Inflammatory macrophage (primary cell): ENCODE results near the gene STRA6.

Experiments
- DNase-seq, 2 donors: peaks; one replicate each; pipeline ENCODE4 v3.0.0-alpha.2; 2020 to 2022

STRA6 gene

DNA sequence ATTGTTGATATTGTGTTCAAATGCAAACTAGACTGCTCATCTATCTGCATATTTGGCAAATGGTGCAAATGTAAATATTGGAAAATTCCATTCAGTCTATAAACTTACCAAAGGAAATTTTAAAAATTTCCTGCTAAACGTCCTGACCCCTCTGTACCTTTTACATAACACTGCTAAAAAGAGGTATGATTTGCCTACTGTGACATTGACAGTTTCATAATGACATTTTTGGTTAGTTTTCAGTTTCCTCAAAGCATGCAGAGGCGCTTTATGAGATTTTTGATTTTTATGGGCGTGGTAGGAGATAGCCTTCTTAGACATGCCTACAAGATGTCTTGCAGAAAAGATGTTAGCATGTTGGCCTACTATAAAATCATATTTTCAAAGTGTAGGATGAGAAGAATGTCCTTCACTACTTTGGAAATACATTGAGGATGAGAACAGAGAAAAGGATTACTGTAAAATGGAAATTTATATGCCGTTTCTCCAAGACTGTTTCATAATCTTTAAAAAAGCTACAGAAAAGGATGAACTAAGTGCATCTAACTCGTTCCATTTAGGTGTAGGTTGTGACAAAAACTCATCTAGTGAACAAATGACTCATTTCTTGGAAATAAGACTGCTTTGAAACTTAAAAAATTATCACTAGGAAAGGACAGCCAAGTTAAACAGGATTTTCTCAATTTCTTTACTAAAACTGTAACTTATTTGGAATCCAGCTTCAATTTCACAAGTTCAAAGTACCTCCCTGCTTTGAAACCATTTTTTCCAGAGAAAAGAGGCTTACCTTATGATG, 43.5 kb downstream of the STRA6 start:
- no peak for DNase-seq

DNA sequence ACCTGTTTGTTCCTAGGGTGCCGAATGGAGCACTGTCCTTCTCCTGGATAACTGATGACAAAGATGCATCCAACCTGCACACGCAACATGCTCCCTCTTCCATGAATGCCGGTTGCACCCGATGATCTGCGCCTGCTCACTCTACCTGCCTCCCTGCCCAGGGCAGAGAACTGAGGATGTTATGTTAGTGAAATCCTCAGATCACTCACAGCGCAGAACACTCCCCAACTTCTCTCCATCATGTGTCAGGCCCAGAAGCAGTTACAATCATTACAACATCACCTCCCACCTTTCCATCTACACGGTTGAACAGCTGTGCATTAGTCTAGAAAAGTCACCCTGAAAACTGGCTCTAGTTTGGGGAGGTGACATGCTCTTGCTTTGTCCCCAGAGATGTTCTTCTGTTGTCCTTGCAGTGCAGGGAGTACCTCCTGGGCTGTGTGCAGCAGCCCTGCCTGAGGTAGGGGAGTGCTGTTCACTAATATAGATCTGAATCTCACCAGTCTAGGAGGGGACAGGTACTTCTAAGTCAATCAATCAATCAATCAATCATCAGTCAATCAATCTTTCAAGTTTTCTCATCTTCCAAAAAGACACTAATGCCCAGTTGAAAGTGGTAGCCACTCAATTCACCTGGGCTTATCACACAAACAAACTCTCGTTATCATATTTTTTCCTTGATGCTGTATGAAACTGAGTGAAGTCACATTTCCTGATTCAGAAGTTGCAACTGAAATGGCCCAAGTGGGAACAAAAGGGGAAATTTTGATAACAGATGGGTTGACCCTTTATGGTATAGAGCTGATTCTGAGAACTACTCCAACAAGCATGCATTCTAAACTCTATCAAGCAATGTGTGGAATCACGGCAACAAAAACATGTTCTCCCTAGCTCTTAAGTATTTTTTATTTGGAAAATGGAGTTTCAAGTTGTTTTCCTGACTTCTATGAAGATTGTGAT, 44.4 kb downstream of the STRA6 start:
- DNase-seq, result no peak

DNA sequence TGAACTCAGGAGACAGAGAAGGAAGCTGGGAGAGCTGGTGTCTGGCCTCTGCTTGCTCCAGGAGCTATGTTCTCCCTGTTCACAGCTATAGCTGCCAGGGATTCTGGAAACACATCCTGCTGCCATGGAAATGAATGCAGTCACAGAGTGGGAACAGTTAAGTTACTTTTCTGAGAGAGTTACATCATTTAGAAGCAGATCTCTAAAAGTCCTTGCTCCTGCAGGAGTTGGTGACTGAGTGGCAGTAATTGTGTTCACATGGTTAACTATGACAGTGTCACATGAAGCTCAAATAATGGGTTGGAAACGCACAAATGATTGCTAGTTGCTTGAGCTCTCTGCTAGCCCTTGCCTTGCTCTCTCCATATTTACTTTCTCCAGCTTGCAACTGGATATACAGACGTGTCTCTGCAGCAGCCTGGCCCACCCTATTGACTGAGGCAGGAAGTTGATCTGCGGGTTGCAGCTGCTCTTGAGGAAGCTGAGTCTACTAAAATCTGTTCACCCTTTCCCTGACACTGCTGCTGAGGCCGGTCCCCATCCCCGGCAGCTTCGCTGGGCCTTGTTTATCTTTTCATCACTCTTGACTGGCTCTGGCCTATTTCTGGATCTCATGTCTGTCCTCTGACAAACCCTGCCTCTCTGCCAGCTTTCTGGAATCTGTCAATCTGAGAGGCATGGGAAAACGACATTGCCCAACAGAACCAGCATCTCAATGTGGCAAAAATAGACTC, 45.7 kb downstream of the STRA6 start:
- DNase-seq, result no peak

DNA sequence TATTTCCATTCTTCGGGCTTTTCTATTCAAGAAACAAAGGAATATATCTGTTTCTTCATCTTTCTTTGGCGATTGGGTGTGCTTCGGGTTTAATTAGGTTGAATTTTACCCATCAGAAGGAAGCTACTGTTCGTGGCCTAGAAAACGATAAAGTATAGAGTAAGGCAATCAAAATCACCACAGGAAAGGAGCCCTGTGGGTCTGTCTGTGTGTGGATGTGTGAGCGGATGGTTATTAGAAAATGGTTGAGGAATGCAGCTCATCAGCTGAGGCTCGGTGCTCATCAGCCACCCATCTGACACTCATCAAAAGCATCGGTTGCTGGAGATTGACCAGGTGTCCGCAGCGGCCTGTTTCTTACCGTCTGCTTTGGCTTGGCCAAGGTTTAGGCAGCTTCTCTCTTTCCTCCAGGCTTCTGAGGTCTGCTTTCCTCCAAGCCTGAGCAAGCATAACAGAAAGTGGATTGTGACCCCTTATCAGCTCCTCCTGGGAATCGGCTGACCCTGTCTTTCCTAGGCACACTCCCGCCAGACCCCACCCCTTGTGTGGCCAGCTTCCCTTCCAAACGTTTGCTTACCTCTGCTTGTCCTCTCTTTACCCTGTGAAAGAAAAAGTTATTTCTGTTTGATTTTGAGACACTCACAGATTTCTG, 46.7 kb downstream of the STRA6 start:
- no peak for DNase-seq

DNA sequence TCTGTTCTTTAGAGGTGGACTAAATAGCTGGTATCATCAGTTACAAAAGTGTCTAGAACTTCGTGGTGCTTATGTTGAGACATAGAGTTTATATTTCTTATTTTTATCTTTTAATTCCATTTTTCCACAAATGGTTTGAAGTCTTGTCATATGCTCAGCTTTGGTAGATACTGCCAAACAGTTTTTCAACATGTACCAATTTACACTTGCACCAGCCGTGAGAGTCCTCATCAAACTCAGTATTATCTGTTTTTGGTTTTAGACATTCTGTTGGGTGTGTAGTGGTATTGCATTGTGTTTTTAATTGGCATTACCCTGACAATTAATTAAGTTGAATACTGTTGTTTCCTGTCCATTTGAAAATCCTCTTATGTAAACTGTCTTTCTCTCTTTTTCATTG, 55.5 kb downstream of the STRA6 start:
- DNase-seq, result no peak

DNA sequence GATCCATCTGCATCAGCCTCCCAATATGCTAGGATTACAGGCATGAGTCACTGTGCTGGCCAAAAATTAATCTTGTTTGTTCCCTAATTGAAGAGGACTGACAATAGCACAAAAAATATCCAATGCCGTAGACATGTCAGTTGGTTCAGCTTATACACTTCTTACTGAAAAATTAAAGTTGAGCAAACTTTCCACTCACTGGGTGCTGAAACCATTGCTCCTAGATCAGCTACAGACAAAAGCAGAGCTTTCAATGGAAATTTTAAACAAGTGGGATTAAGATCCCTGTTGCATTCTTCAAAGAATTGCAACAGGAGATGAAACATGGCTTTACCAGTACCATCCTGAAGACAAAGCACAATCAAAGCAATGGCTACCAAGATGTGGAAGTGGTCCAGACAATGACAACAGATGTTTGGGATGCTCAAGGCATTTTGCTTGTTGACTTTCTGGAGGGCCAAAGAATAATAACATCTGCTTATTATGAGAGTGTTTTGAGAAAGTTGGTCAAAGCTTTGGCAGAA, 56.2 kb downstream of the STRA6 start:
- no peak for DNase-seq

DNA sequence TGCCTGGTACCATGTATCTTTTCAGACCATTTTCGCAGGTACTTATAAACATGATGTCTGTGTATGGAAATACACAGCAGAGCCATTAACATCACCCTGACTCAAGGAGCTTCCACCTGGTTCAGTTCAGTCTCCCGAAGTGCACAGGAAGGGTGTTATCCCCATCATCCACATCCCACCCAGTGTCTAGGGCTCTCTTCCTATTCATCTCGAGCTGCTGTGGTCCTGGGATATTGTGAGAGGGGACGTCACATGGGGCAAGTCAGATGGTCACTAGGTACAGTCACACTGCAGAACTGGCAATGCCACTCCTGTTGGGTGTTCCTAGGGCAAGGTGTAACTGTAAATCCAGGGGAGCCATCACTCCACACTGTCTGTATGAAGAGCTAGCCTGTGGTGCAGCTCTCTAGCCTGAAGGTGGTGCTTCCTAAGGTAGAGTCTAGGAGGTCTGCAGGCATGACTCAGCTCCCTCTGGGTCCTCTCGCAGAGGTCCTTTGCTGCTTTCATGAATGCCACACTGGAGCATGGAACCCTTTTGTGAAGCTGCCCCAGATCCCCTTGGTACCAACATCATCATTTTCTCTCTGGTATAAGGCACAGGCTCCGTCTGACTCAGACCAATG, 58.3 kb downstream of the STRA6 start:
- no peak for DNase-seq

DNA sequence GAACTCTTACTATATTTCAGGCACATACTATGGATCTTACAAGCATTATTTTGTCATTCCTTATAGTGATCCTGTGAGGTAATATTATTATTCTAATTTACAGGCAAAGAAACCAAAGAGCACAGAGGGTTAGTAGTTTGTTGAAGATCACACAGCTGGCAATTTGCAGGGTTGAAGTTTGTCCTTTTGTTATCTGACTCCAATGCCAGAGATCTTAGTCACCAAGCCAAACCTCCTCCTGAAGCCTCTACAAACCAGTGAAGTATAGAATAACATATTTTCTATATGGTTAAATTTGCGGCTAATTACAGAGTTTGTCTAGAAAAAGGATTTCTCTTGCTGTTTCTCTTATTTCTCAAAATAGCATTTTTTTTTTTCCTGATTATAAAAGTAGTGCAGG, 61.0 kb downstream of the STRA6 start:
- DNase-seq, result no peak

DNA sequence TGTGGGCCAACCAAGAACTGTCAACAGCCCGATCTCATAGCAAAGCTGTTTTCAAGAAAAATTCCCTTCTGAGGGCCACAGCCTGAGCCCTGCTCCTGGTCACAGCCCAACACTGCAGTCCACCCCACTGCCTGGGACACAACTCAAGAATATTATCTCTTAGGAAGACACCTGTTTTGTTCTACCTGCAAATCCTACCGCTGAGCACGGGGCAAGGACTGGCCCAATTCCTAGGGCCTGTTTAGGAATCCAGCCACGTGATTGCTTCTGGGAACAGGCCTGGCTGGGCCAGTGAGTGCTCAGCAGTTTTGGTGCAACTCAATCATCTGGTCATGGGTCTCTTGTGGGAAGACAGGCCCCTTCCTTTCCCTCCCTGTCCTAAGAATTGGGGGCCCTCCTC, 63.9 kb downstream of the STRA6 start:
- no peak for DNase-seq

DNA sequence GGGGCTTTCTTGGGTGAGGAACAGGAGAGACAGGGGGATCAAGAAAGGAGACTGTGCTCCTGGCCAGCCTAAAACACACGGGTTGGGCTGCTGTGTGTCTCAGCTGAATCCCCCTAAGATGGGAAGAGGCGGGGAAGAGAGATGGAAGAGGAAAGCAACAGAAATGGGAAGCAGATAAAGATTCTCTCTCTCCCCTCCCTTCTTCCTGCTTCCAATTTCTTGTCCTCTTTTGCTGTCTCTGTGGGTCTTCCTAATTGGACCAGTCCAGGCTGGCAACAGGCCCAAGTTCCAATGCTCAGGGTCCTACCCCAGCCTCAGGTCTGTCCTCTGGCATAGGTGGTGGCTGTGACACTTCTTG, 65.1 kb downstream of the STRA6 start:
- DNase-seq, result no peak

DNA sequence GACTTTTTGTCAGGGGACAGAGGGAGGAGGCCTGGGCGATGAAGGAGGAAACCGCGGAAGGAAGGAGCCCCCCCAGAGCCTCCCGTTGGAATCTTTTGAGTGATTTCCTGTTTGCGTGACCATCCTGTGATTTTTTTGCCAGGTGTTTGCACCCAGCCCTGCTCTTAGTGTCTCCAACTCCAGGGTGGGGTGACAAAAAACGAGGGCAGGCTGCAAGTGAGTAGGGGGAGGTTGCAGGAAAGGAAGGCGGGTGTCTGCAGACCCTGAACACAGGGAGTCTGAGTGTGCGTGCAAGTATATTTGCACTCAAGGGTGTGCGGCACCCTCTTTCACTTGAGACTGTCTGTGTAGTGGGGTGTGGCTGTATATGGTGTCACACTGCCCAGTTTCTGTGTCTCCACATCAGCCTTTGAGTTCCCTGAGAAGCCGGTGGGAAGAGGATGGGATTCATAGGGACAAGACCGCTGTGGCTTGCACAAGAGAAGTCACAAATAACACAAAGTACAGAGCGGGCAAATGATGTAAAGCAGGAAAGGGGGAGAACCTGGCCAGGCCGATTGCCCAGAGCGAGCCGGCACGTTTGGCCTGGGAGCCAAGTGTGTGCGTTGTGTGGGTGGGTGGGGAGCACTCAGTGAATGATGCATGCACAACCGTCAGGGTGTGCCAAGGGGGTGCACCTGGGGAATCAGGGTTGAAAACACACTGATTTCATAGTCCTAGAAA, 65.6 kb downstream of the STRA6 start:
- no peak for DNase-seq

DNA sequence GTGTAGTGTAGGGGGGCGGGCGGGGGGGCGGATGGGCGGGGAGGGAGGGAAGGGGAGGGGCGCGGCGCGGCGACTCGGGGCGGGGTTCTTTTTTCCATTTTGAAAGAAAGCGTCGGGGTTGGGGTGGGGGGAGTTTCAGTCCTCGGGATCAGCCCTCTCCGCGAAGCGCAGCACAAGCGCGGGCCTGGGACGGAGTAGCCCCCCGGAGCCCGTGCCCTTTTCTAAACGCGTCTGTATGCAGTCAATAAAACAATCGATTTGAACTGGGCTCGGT, 66.1 kb downstream of the STRA6 start:
- DNase-seq, result no peak

DNA sequence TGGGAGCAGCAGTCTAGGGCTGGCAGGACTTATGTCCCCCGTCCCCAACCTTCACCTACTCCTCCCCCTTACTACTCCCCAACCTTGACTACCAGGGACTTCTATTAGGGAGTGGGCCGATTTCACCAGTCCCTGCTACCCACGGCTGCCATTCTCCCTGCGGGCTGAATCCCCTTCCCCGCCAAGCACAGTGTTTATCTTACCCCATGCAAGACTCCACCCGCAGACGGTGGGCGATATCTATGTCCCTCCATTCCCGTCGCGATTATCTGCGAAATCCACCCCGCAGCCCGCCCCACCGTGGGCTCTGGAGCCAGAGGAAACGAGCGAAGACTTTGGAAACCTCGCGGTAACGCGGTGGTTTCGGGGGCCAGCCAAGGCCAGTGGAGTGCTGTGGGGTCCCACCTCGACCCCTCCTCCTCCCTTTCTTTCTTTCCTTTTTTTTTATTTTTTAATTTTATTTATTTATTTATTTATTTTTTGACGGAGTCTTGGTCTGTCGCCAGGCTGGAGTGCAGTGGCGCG, 67.5 kb downstream of the STRA6 start:
- DNase-seq, result no peak

DNA sequence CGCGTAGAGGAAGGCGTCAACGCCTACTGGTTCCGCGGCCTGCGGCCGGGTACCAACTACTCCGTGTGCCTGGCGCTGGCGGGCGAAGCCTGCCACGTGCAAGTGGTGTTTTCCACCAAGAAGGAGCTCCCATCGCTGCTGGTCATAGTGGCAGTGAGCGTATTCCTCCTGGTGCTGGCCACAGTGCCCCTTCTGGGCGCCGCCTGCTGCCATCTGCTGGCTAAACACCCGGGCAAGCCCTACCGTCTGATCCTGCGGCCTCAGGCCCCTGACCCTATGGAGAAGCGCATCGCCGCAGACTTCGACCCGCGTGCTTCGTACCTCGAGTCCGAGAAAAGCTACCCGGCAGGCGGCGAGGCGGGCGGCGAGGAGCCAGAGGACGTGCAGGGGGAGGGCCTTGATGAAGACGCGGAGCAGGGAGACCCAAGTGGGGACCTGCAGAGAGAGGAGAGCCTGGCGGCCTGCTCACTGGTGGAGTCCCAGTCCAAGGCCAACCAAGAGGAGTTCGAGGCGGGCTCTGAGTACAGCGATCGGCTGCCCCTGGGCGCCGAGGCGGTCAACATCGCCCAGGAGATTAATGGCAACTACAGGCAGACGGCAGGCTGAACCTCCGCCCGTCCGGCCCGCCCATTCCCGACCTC, 68.1 kb downstream of the STRA6 start:
- DNase-seq, result peak; percentile 41 to 60

DNA sequence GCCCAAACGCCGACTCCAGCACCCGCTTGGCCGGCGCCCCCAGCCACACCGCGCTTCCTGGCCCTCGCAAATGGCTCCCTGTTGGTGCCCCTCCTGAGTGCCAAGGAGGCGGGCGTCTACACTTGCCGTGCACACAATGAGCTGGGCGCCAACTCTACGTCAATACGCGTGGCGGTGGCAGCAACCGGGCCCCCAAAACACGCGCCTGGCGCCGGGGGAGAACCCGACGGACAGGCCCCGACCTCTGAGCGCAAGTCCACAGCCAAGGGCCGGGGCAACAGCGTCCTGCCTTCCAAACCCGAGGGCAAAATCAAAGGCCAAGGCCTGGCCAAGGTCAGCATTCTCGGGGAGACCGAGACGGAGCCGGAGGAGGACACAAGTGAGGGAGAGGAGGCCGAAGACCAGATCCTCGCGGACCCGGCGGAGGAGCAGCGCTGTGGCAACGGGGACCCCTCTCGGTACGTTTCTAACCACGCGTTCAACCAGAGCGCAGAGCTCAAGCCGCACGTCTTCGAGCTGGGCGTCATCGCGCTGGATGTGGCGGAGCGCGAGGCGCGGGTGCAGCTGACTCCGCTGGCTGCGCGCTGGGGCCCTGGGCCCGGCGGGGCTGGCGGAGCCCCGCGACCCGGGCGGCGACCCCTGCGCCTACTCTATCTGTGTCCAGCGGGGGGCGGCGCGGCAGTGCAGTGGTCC, 68.7 kb downstream of the STRA6 start:
- DNase-seq, result no peak

DNA sequence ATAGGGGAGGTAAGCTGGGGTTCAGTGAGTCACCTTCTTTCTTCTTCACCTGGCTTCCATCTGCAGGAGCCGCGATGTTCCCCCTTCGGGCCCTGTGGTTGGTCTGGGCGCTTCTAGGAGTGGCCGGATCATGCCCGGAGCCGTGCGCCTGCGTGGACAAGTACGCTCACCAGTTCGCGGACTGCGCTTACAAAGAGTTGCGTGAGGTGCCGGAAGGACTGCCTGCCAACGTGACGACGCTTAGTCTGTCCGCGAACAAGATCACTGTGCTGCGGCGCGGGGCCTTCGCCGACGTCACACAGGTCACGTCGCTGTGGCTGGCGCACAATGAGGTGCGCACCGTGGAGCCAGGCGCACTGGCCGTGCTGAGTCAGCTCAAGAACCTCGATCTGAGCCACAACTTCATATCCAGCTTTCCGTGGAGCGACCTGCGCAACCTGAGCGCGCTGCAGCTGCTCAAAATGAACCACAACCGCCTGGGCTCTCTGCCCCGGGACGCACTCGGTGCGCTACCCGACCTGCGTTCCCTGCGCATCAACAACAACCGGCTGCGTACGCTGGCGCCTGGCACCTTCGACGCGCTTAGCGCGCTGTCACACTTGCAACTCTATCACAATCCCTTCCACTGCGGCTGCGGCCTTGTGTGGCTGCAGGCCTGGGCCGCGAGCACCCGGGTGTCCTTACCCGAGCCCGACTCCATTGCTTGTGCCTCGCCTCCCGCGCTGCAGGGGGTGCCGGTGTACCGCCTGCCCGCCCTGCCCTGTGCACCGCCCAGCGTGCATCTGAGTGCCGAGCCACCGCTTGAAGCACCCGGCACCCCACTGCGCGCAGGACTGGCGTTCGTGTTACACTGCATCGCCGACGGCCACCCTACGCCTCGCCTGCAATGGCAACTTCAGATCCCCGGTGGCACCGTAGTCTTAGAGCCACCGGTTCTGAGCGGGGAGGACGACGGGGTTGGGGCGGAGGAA, 69.6 kb downstream of the STRA6 start:
- no peak for DNase-seq

DNA sequence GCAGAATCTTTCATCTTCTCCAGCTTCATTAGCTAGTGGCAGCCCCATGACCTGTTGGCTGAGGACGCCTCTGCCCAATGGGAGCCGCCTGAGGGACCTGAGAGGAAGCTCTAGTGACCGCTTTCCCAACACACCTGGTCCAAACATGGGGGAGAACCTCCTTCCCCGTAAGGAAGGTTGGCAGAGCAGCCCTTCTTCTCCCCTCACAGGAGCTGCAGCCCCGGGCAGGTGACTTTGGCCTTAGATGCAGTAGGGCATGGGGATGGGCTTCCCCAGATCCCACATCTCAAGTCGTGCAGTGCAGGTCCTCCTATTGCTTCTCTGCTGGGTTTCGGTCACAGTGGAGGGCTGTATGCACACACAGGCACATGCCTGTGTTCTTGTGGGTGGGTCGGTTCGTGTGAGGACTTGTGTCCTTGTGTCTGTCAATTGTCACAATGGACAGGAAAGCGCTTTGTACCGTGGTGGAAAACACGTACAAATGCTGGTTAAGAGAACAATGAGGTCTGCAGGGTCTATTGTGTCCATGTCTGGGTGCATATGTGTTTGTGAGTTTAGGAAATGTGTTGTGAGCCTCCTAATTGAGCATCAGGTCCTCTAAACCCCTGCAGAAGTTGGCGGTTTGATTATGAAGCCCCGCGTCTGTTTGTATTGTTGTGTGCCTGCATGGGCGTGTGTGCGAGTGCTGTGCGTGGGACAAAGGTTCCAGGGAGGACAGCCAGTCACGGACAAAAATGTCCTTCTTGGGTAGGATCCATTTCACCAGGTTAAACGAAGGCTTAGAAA, 70.8 kb downstream of the STRA6 start:
- DNase-seq, result no peak
